ENCODE results near the gene THBS3. TPM values are rescaled to one million over a fixed set of nuclear protein-coding genes. Genes with fewer than 3 reads are reported as not detected.

THBS3 gene
- total and polyA plus RNA-seq, 2 of the 4 experiments (the other 2 are of a cell fraction): 15.1 to 30.4 TPM

DNA sequence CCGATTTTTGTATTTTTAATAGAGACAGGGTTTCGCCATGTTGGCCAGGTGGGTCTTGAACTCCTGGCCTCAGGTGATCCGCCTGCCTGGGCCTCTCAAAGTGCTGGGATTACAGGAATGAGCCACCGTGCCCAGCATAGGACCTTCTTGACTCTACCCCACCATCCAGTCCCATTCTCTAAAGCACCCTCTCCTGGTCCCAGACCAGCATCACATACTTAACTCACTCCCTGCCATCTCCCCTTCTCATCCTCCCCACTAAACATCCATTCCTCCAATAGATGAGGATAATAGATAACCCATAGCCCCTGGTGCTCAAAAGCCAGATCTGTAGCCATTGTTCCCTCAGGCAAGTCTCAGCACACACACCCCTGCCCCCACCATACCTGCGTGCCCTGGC lies 45.5 kb upstream of the THBS3 start:
- H2BK20ac ChIP-seq (ENCODE audit: low read depth, low read length): no peak overlapping the region
- no TSS peak for BruUV-seq (replicated peaks)
- peak overlapping the region; percentile 63 for H2AFZ ChIP-seq (replicated peaks; ENCODE audit: low read length, poor library complexity)
- no peak overlapping the region for H3K9ac ChIP-seq (ENCODE audit: low read depth, low read length)
- H2AK9ac ChIP-seq (replicated peaks; ENCODE audit: low read depth, low read length, poor library complexity): peak overlapping the region; percentile 99
- no peak overlapping the region for H4K5ac ChIP-seq (ENCODE audit: low read depth, low read length)
- H3K4me1 ChIP-seq (ENCODE audit: control insufficient read depth, insufficient read depth, low read length): peaks cover 17% of the 10 kb centered on the region
- DNase-seq: no peak
- no peak overlapping the region for H3K27ac ChIP-seq (ENCODE audit: insufficient read depth, low read length)
- dilution Hi-C loops (cut with HindIII; ENCODE audit: low sequenced_read_pairs, unreplicated experiment): no loop called here
- in situ Hi-C loops (cut with MboI; ENCODE audit: low sequenced_read_pairs): no loop called here
- H3K4me3 ChIP-seq (ENCODE audit: insufficient read depth, low read depth, low read length): no peak overlapping the region
- no peak overlapping the region for H4K91ac ChIP-seq (ENCODE audit: insufficient read depth, low read depth, low read length)
- H3K36me3 ChIP-seq (ENCODE audit: control insufficient read depth, insufficient read depth, low read length): peaks cover 18% of the 10 kb centered on the region
- WGBS, 2 experiments (ENCODE audit: extremely low coverage in 2 of 2, insufficient read length in 1 of 2): 100% methylated on average over 3 of the region's 5 CpGs; no CpG with 5 or more reads in 1 of the 2 experiments
- peaks cover 12 to 42% of the 10 kb centered on the region in 2 experiments for H3K79me1 ChIP-seq (ENCODE audit: low read depth in 1 of 2, low read length in 2 of 2)
- H3K14ac ChIP-seq (replicated peaks; ENCODE audit: low read depth, low read length): peak overlapping the region; percentile 71; the same call in 1 of the 2 replicates
- peak overlapping the region; percentile 97; the same call in 1 of the 2 replicates for H2AK5ac ChIP-seq (ENCODE audit: low read depth, low read length)
- H4K8ac ChIP-seq (ENCODE audit: low read depth in 2 of 2, low read length in 2 of 2): peak overlapping the region in 1 of 2 experiments; percentile 57; a peak in 2 of 4 replicates
- H2BK120ac ChIP-seq (ENCODE audit: low read depth, low read length): no peak overlapping the region
- no peak overlapping the region for H3K56ac ChIP-seq (ENCODE audit: extremely low read depth, insufficient read depth, low read length)
- no peak overlapping the region for H3K23ac ChIP-seq (ENCODE audit: low read depth, low read length)
- intact Hi-C loops (cut with micrococcal nuclease): loop anchor here (5.0 kb wide), 1 partner anchor 339 kb away; no protein-coding TSS in a partner anchor
- no peak overlapping the region for H2BK5ac ChIP-seq (ENCODE audit: low read depth, low read length, poor library complexity, severe bottlenecking)
- no peak overlapping the region for H3K18ac ChIP-seq (ENCODE audit: low read depth, low read length)
- H3K9me3 ChIP-seq (ENCODE audit: control insufficient read depth, insufficient read depth, low read length): no peaks in the 10 kb centered on the region
- H4K20me1 ChIP-seq (ENCODE audit: insufficient read depth, low read length): no peaks in the 10 kb centered on the region
- H3K4ac ChIP-seq (ENCODE audit: low read depth, low read length): 0 out of 2 replicates have a peak overlapping the region, but pooled peaks have one; percentile 29
- H3K9me1 ChIP-seq (ENCODE audit: insufficient read depth, low read length): peaks cover 4% of the 10 kb centered on the region; the same call in 1 of the 2 replicates
- POLR2A ChIA-PET (ENCODE audit: unreplicated experiment): no interaction called here
- no peaks in the 10 kb centered on the region for H3K27me3 ChIP-seq (ENCODE audit: control insufficient read depth, insufficient read depth, low read length)
- no peak overlapping the region for H2BK15ac ChIP-seq (ENCODE audit: low read depth, low read length)
- CTCF ChIA-PET: no interaction called here
- no peak for TF ChIP-seq CTCF (conservative IDR thresholded peaks at IDR 0.05; ENCODE audit: low read depth, low read length)
- no peak for TF ChIP-seq SMC3 (IDR thresholded peaks at IDR 0.05; ENCODE audit: low read depth, low read length)
- no peak for TF ChIP-seq CHD1 (IDR thresholded peaks at IDR 0.05; ENCODE audit: low read depth, low read length)
- TF ChIP-seq MAFK (IDR thresholded peaks at IDR 0.05; ENCODE audit: low read depth, low read length): no peak
- no peak for TF ChIP-seq RCOR1 (IDR thresholded peaks at IDR 0.05; ENCODE audit: insufficient replicate concordance, low read length)
- TF ChIP-seq MXI1 (IDR thresholded peaks at IDR 0.05; ENCODE audit: borderline replicate concordance, low read depth, low read length): no peak
- TF ChIP-seq FOS (IDR thresholded peaks at IDR 0.05; ENCODE audit: low read depth, low read length): no peak
- no peak for TF ChIP-seq MAZ (IDR thresholded peaks at IDR 0.05; ENCODE audit: borderline replicate concordance, low read depth, low read length)
- no peak for TF ChIP-seq ELK1 (IDR thresholded peaks at IDR 0.05; ENCODE audit: borderline replicate concordance, low read depth, low read length)
- no peak for TF ChIP-seq RFX5 (IDR thresholded peaks at IDR 0.05; ENCODE audit: low read depth, low read length)
- TF ChIP-seq BHLHE40 (IDR thresholded peaks at IDR 0.05; ENCODE audit: low read depth, low read length): no peak
- TF ChIP-seq POLR2A (IDR thresholded peaks at IDR 0.05; ENCODE audit: low read depth, low read length): no peak
- TF ChIP-seq RAD21 (IDR thresholded peaks at IDR 0.05; ENCODE audit: low read length): no peak
- TF ChIP-seq CEBPB (IDR thresholded peaks at IDR 0.05; ENCODE audit: low read depth, low read length): no peak
- TF ChIP-seq, protein P1, sequence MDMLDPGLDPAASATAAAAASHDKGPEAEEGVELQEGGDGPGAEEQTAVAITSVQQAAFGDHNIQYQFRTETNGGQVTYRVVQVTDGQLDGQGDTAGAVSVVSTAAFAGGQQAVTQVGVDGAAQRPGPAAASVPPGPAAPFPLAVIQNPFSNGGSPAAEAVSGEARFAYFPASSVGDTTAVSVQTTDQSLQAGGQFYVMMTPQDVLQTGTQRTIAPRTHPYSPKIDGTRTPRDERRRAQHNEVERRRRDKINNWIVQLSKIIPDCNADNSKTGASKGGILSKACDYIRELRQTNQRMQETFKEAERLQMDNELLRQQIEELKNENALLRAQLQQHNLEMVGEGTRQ (IDR thresholded peaks at IDR 0.05; ENCODE audit: low read depth, low read length): no peak
- peak overlapping the region; percentile 100; the same call in 1 of the 2 replicates for H3K4me2 ChIP-seq (ENCODE audit: low read depth, low read length)
- no peak for ATAC-seq (ENCODE audit: low read depth)
